ENCODE data around the gene MLPH. TPM values are rescaled to one million over a fixed set of nuclear protein-coding genes. Genes with fewer than 3 reads are reported as not detected.
A peak's percentile ranks its signal among the peaks of the same experiment; 100 is the strongest.

The MLPH gene
- total and polyA plus RNA-seq, 4 donors = 1.6 to 25.9 (median 22.3) TPM

DNA sequence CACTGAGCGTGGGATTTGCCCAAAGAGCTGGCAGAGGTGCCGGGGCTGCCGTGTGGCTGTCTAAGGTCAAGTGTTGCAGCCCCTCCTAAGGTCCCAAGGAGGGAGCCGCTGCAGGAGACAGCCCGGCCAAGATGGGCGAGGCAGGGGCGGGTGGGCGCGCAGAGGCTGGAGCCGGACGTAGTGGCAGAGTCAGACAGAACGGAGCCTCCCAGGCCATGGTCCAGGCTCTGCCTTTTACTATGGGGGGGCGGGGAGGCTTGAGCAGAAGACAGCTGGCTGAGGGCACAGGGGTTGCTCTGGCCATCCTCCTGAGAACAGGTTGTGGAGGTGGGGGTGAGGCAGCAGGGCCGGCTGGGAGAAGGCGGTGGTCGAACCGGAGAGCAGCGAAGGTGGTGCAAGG is 51.9 kb downstream of the MLPH start:
- no peak for DNase-seq (ENCODE audit: low spot score)
- no peak overlapping the region for H3K27ac ChIP-seq (ENCODE audit: low read depth in 1 of 2, low read length in 2 of 2)
- TF ChIP-seq, protein P1, sequence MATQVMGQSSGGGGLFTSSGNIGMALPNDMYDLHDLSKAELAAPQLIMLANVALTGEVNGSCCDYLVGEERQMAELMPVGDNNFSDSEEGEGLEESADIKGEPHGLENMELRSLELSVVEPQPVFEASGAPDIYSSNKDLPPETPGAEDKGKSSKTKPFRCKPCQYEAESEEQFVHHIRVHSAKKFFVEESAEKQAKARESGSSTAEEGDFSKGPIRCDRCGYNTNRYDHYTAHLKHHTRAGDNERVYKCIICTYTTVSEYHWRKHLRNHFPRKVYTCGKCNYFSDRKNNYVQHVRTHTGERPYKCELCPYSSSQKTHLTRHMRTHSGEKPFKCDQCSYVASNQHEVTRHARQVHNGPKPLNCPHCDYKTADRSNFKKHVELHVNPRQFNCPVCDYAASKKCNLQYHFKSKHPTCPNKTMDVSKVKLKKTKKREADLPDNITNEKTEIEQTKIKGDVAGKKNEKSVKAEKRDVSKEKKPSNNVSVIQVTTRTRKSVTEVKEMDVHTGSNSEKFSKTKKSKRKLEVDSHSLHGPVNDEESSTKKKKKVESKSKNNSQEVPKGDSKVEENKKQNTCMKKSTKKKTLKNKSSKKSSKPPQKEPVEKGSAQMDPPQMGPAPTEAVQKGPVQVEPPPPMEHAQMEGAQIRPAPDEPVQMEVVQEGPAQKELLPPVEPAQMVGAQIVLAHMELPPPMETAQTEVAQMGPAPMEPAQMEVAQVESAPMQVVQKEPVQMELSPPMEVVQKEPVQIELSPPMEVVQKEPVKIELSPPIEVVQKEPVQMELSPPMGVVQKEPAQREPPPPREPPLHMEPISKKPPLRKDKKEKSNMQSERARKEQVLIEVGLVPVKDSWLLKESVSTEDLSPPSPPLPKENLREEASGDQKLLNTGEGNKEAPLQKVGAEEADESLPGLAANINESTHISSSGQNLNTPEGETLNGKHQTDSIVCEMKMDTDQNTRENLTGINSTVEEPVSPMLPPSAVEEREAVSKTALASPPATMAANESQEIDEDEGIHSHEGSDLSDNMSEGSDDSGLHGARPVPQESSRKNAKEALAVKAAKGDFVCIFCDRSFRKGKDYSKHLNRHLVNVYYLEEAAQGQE (IDR thresholded peaks at IDR 0.05) = no peak
- no peak for TF ChIP-seq MAX (IDR thresholded peaks at IDR 0.05)
- TF ChIP-seq RAD21 (IDR thresholded peaks at IDR 0.05) = no peak
- TF ChIP-seq FOXA2 (IDR thresholded peaks at IDR 0.05) = no peak
- TF ChIP-seq, protein P2, sequence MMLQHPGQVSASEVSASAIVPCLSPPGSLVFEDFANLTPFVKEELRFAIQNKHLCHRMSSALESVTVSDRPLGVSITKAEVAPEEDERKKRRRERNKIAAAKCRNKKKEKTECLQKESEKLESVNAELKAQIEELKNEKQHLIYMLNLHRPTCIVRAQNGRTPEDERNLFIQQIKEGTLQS (IDR thresholded peaks at IDR 0.05) = no peak
- 96% methylated on average over 18 of the region's 18 CpGs for WGBS
- peaks cover 11 to 31% (median 22%) of the 10 kb centered on the region in 4 donors for H3K4me1 ChIP-seq (ENCODE audit: control insufficient read depth in 4 of 4, insufficient read depth in 4 of 4, low read length in 3 of 4)
- no peaks in the 10 kb centered on the region for H3K9me3 ChIP-seq (ENCODE audit: control insufficient read depth in 4 of 4, low read length in 3 of 4)
- no peak overlapping the region for H3K4me3 ChIP-seq (ENCODE audit: low read depth in 1 of 3, low read length in 3 of 3)
- H3K27me3 ChIP-seq (ENCODE audit: control insufficient read depth in 4 of 4, insufficient read depth in 4 of 4, low read length in 3 of 4) = no peaks in the 10 kb centered on the region
- H3K9ac ChIP-seq (ENCODE audit: low read depth in 1 of 2, low read length in 2 of 2) = no peak overlapping the region
- H3K36me3 ChIP-seq (ENCODE audit: control insufficient read depth in 4 of 4, insufficient read depth in 3 of 4, low read depth in 1 of 4, low read length in 3 of 4) = peaks cover 0 to 2% (median 0%) of the 10 kb centered on the region in 4 donors

DNA sequence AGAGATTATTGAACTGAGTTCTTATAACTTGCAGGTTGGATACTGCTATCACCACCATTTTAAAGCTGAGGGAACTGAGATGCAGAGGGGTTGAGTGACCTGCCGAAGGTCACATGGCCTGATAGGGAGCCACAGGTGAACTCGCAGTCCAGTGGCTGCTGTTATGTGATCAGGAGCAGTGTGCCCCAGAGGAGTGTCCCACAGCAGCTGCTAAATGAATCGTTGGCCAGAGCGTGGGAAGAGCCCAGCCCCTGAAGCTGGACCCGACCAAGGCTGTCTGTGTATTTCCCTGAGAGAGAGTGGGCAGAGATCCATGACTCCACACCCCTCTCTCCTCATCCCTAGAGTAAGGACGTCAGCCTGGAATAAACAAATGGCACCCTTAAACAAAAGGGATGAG is 52.6 kb downstream of the MLPH start:
- peak overlapping the region in 1 of 2 donors; percentile 69 for H3K27ac ChIP-seq (ENCODE audit: low read depth in 1 of 2, low read length in 2 of 2)
- H3K9ac ChIP-seq (ENCODE audit: low read depth in 1 of 2, low read length in 2 of 2) = no peak overlapping the region
- DNase-seq (ENCODE audit: low spot score) = no peak
- 67% methylated on average over 6 of the region's 6 CpGs for WGBS
- H3K4me3 ChIP-seq (ENCODE audit: low read depth in 1 of 3, low read length in 3 of 3) = no peak overlapping the region
- peaks cover 11 to 31% (median 22%) of the 10 kb centered on the region in 4 donors for H3K4me1 ChIP-seq (ENCODE audit: control insufficient read depth in 4 of 4, insufficient read depth in 4 of 4, low read length in 3 of 4)
- H3K36me3 ChIP-seq (ENCODE audit: control insufficient read depth in 4 of 4, insufficient read depth in 3 of 4, low read depth in 1 of 4, low read length in 3 of 4) = peaks cover 0 to under 1% (median 0%) of the 10 kb centered on the region in 4 donors
- TF ChIP-seq, protein P3, sequence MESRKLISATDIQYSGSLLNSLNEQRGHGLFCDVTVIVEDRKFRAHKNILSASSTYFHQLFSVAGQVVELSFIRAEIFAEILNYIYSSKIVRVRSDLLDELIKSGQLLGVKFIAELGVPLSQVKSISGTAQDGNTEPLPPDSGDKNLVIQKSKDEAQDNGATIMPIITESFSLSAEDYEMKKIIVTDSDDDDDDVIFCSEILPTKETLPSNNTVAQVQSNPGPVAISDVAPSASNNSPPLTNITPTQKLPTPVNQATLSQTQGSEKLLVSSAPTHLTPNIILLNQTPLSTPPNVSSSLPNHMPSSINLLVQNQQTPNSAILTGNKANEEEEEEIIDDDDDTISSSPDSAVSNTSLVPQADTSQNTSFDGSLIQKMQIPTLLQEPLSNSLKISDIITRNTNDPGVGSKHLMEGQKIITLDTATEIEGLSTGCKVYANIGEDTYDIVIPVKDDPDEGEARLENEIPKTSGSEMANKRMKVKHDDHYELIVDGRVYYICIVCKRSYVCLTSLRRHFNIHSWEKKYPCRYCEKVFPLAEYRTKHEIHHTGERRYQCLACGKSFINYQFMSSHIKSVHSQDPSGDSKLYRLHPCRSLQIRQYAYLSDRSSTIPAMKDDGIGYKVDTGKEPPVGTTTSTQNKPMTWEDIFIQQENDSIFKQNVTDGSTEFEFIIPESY (IDR thresholded peaks at IDR 0.05) = no peak
- TF ChIP-seq SP1 (IDR thresholded peaks at IDR 0.05) = peak; percentile 6
- no peak for TF ChIP-seq TAF1 (conservative IDR thresholded peaks at IDR 0.05)
- TF ChIP-seq RXRA (IDR thresholded peaks at IDR 0.05) = peak; percentile 43 to 53
- H3K9me3 ChIP-seq (ENCODE audit: control insufficient read depth in 4 of 4, low read length in 3 of 4) = no peaks in the 10 kb centered on the region
- H3K27me3 ChIP-seq (ENCODE audit: control insufficient read depth in 4 of 4, insufficient read depth in 4 of 4, low read length in 3 of 4) = no peaks in the 10 kb centered on the region

GRCh38 chr2:237540223-237540775 is 53.2 kb downstream of the MLPH start:
- Histone ChIP-seq H3K4me3 (ENCODE audit: low read depth in 1 of 3, low read length in 3 of 3) (no peak overlapping the region), H3K9me3 (ENCODE audit: control insufficient read depth in 4 of 4, low read length in 3 of 4) (no peaks in the 10 kb centered on the region)
- no peak for DNase-seq (ENCODE audit: low spot score)
- TF ChIP-seq, protein P1 (IDR thresholded peaks at IDR 0.05) = no peak
- TF ChIP-seq, protein P4, sequence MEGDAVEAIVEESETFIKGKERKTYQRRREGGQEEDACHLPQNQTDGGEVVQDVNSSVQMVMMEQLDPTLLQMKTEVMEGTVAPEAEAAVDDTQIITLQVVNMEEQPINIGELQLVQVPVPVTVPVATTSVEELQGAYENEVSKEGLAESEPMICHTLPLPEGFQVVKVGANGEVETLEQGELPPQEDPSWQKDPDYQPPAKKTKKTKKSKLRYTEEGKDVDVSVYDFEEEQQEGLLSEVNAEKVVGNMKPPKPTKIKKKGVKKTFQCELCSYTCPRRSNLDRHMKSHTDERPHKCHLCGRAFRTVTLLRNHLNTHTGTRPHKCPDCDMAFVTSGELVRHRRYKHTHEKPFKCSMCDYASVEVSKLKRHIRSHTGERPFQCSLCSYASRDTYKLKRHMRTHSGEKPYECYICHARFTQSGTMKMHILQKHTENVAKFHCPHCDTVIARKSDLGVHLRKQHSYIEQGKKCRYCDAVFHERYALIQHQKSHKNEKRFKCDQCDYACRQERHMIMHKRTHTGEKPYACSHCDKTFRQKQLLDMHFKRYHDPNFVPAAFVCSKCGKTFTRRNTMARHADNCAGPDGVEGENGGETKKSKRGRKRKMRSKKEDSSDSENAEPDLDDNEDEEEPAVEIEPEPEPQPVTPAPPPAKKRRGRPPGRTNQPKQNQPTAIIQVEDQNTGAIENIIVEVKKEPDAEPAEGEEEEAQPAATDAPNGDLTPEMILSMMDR (IDR thresholded peaks at IDR 0.05; ENCODE audit: low read depth, low read length, missing input control) = no peak
- TF ChIP-seq HNF4A (conservative IDR thresholded peaks at IDR 0.05) = no peak
- TF ChIP-seq, protein P2 (IDR thresholded peaks at IDR 0.05) = no peak
- no peak for TF ChIP-seq TAF1 (conservative IDR thresholded peaks at IDR 0.05)
- TF ChIP-seq JUND (IDR thresholded peaks at IDR 0.05) = no peak
- no peak for TF ChIP-seq EGR1 (IDR thresholded peaks at IDR 0.05; ENCODE audit: low read depth in 2 of 2)
- no peak for TF ChIP-seq GABPA (IDR thresholded peaks at IDR 0.05 in 1 of 2, conservative IDR thresholded peaks at IDR 0.05 in 1 of 2)

More at GRCh38 chr2:237540223-237540775, 53.2 kb downstream of the MLPH start:
- Histone ChIP-seq H3K27ac (ENCODE audit: low read depth in 1 of 2, low read length in 2 of 2) (peak overlapping the region; percentile 34 to 69), H3K27me3 (ENCODE audit: control insufficient read depth in 4 of 4, insufficient read depth in 4 of 4, low read length in 3 of 4) (no peaks in the 10 kb centered on the region), H3K36me3 (ENCODE audit: control insufficient read depth in 4 of 4, insufficient read depth in 3 of 4, low read depth in 1 of 4, low read length in 3 of 4) (no peaks in the 10 kb centered on the region), H3K9ac (ENCODE audit: low read depth in 1 of 2, low read length in 2 of 2) (no peak overlapping the region), H3K4me1 (ENCODE audit: control insufficient read depth in 4 of 4, insufficient read depth in 4 of 4, low read length in 3 of 4) (peaks cover 11 to 31% (median 22%) of the 10 kb centered on the region in 4 donors)
- WGBS = 91% methylated on average over 13 of the region's 13 CpGs
